Tibial artery (tissue), 4 donors: ENCODE measurements around the gene IPCEF1.
"Not testable (repeated sequence)": the region's sequence is repeated elsewhere in the genome, so short reads cannot be mapped to it uniquely, and the experiment has no call there.

ENCODE experiments used
- DNase-seq, 2 donors: peaks; one replicate each; pipeline ENCODE4 v3.0.0-alpha.2; 2019
- H3K27ac ChIP-seq, 2 donors: fragments of 200-600 bp; sonication (generic) in 1 of 2; 1 replicate in 1 of 2; 2 replicates in 1 of 2; pipeline ENCODE4 v1.5.1; 2018 to 2019; ENCODE audit warnings: mild to moderate bottlenecking in 1 of 2
- H3K27me3 ChIP-seq, 2 donors: fragments of 200-600 bp; sonication (generic) in 1 of 2; one replicate each; pipeline versions ENCODE4 v1.5.1 to v1.6.0; 2016 to 2019
- H3K36me3 ChIP-seq, 3 donors: fragments of 200-600 bp; sonication (generic) in 2 of 3; one replicate each; pipeline ENCODE4 v1.5.1; 2016 to 2019; ENCODE audit warnings: mild to moderate bottlenecking in 2 of 3
- H3K4me1 ChIP-seq, 4 donors: fragments of 200-600 bp; sonication (generic) in 2 of 4; 1 replicate in 3 of 4; 2 replicates in 1 of 4; pipeline ENCODE4 v1.5.1; 2016 to 2019
- H3K4me3 ChIP-seq, 2 donors: fragments of 200-600 bp; sonication (generic) in 1 of 2; 1 replicate in 1 of 2; 2 replicates in 1 of 2; pipeline ENCODE4 v1.5.1; 2018 to 2019; ENCODE audit warnings: mild to moderate bottlenecking in 2 of 2
- H3K9me3 ChIP-seq, 3 donors: fragments of 200-600 bp; sonication (generic) in 1 of 3; one replicate each; pipeline ENCODE4 v1.5.1; 2016 to 2019
- intact Hi-C: fragments of 100-400 bp; cut with DNase I; formaldehyde crosslinking; loops from one replicate; pipeline ENCODE4 v1.15.0; 2023; ENCODE audit warnings: low total_unique reads
- TF ChIP-seq, protein P1 (sequence below), 2 experiments: fragments of 200-600 bp in 1 of 2; fragments of 450-650 bp in 1 of 2; IDR thresholded peaks; one replicate each; pipeline ENCODE4 v1.5.1; 2017 to 2019; ENCODE audit warnings: antibody characterized with exemption in 2 of 2, mild to moderate bottlenecking in 1 of 2, moderate library complexity in 1 of 2

Gene IPCEF1

DNA sequence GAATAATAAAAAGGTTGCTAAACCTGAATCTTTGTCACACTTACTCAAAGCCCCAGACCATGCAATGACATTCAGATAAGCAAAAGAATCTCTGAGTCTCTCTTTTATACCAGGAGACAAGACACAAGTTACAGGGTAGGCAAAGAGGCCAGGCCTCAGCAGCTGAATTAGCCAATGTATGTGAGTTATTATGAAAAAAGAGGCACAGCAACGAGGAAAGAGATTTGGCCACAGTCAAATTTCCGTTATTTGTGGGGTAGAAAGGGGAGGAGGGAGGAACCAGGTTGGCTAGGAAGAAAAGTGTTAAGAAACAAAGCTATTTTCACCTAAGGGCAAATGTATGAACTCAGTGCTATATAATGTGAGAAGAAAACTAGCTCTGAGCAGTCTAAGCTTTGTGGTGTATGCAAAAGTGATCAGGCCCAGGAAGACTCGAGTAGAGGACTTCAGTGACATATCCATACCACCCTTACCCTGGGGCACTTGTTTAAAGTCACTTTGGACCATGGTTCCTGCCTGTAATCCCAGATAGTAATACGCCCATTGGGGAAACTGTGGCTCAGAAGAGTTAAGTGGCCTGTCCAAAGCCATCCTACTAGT is 19.1 kb downstream of the IPCEF1 start:
- Histone ChIP-seq H3K9me3 (no peaks in the 10 kb centered on the region), H3K27me3 (no peaks in the 10 kb centered on the region), H3K36me3 (no peaks in the 10 kb centered on the region), H3K27ac (no peak overlapping the region), H3K4me3 (no peak overlapping the region), H3K4me1 (no peaks in the 10 kb centered on the region)
- intact Hi-C loops, result no loop called here
- no peak for DNase-seq
- TF ChIP-seq, protein P1, sequence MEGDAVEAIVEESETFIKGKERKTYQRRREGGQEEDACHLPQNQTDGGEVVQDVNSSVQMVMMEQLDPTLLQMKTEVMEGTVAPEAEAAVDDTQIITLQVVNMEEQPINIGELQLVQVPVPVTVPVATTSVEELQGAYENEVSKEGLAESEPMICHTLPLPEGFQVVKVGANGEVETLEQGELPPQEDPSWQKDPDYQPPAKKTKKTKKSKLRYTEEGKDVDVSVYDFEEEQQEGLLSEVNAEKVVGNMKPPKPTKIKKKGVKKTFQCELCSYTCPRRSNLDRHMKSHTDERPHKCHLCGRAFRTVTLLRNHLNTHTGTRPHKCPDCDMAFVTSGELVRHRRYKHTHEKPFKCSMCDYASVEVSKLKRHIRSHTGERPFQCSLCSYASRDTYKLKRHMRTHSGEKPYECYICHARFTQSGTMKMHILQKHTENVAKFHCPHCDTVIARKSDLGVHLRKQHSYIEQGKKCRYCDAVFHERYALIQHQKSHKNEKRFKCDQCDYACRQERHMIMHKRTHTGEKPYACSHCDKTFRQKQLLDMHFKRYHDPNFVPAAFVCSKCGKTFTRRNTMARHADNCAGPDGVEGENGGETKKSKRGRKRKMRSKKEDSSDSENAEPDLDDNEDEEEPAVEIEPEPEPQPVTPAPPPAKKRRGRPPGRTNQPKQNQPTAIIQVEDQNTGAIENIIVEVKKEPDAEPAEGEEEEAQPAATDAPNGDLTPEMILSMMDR (IDR thresholded peaks at IDR 0.05), result no peak

DNA sequence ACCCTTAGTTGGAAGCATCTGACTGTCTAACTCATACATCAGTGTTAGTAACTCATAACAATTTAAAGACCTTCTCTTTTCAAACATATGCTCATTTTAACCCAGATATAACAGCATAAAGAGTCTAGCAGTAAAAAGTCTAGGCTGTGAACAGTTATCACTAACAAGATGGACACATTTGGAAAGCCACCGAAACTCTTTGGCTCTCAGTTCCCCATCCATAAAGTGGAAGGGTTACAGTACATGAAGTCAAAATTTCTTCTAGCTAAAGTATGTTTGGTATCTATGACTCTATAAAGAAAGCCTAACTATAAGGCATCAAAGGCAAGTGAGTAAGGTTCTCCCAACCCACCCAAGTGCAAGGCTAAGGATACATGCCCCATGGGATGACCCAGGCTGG is 22.5 kb downstream of the IPCEF1 start:
- intact Hi-C loops, result not testable (repeated sequence)

DNA sequence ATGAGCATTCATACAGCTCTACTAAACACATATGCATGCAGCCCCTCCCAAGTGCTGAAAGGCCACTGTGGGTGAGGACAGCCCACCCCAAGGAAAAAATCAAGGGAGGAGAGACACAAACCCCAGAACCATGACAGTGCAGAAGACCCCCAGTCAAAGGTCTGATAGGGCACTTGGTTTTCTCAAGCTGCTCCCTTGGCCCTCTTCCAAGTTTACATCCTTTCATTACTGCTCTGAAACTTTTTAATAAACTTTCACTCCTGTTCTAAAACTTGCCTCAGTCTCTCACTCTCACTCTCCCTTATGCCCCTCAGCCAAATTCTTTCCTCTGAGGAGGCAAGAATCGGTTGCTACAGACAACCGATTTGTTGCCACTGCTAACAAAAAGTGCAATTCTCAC is 24.9 kb downstream of the IPCEF1 start:
- Histone ChIP-seq H3K36me3 (no peaks in the 10 kb centered on the region), H3K27ac (no peak overlapping the region), H3K4me1 (no peaks in the 10 kb centered on the region), H3K27me3 (no peaks in the 10 kb centered on the region), H3K9me3 (no peaks in the 10 kb centered on the region), H3K4me3 (no peak overlapping the region)
- TF ChIP-seq, protein P1 (IDR thresholded peaks at IDR 0.05), result no peak
- intact Hi-C loops, result no loop called here
- DNase-seq, result no peak

More for the DNA sequence above, 22.5 kb downstream of the IPCEF1 start:
- not testable (repeated sequence) for H3K27ac ChIP-seq, H3K27me3 ChIP-seq, H3K4me3 ChIP-seq, DNase-seq, H3K4me1 ChIP-seq, H3K9me3 ChIP-seq, H3K36me3 ChIP-seq

DNA sequence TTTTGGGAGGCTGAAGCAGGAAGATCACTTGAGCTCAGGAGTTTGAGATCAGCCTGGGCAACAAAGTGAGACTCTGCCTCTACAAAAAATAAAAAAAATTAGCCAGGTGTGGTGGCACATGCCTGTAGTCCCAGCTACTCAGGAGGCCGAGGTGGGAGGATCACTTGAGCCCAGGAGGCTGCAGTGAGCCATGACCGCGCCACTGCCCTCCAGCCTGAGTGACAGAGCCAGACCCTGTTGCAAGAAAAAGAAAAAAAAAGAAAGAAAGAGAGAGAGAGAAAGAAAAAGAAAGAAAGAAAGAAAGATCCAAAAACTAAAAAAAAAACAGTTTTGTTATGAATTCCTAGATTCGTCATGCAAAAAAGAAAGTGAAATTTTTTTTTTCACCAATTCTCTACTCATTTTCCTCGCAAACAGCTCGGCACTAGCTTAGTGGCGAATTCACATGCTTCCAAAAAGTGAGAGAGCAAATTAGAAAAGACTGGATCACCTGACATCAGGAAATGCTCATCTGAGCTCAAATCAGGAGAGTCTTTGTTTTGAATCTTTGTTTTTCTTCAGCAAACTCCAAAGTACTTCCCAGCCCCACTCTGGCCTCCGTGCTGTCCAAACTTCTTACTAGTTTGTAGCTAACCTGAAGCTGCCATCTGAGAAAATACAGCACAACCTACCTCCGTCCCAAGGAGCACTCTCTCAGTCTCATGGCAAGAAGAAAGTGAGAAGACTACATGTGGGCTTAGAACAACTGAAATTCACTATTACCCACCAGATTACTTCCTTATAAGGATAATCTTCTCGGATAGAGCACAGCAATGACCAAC is 27.0 kb downstream of the IPCEF1 start:
- intact Hi-C loops, result no loop called here
- Histone ChIP-seq H3K27ac (no peak overlapping the region), H3K9me3 (no peaks in the 10 kb centered on the region), H3K36me3 (no peaks in the 10 kb centered on the region), H3K4me1 (no peaks in the 10 kb centered on the region), H3K4me3 (no peak overlapping the region), H3K27me3 (no peaks in the 10 kb centered on the region)
- TF ChIP-seq, protein P1 (IDR thresholded peaks at IDR 0.05), result no peak
- no peak for DNase-seq

DNA sequence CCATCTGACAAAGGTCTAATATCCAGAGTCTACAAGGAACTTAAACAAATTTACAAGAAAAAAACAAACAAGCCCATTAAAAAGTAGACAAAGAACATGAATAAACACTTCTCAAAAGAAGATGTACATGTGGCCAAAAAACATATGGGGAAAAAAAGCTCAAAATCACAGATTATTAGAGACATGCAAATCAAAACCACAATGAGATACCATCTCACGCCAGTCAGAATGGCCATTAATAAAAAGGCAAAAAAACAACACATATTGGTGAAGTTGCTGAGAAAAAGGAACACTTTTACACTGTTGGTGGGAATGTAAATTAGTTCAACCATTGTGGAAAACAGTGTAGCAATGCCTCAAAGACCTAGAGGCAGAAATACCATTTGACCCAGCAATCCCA is 29.3 kb downstream of the IPCEF1 start:
- DNase-seq, intact Hi-C loops, H3K9me3 ChIP-seq, H3K27ac ChIP-seq, H3K4me3 ChIP-seq, H3K4me1 ChIP-seq, H3K27me3 ChIP-seq, H3K36me3 ChIP-seq: not testable (repeated sequence)

DNA sequence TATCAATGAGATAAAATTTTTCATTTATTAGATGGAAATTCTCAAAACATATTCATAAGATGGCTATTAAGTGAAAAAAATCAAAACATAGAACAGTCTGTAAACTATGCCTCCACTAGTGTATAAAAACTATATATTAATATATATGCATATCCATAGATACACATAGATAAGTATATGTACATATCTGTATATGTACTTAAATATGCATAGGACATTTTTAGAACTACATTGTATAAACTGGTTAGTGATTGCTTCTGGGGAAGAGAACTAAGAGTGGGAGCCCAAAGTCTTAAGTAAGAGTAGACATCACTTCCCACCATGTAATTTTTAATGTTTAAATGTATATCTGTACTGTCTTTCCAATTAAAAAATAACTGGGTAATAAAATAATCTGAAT is 31.5 kb downstream of the IPCEF1 start:
- DNase-seq, result no peak
- Histone ChIP-seq H3K27me3 (no peaks in the 10 kb centered on the region), H3K36me3 (no peaks in the 10 kb centered on the region), H3K4me1 (no peaks in the 10 kb centered on the region), H3K9me3 (no peaks in the 10 kb centered on the region), H3K4me3 (no peak overlapping the region), H3K27ac (no peak overlapping the region)
- intact Hi-C loops, result no loop called here
- TF ChIP-seq, protein P1 (IDR thresholded peaks at IDR 0.05), result no peak
